Activated gamma-delta T cell treated with anti-CD3 and anti-CD28 coated beads, Interleukin-2, amount 50 U/mL, for 16 hours (primary cell): ENCODE data around the gene CBX7.

Experiments
- DNase-seq: peaks from one replicate; pipeline ENCODE4 v3.0.0-alpha.2; 2020; ENCODE audit warnings: low read depth

Gene CBX7

GRCh38 chr22:39091126-39092081 is 61.1 kb downstream of the CBX7 start:
- no peak for DNase-seq

- peak; percentile 87 for DNase-seq
These were observed 61.9 kb downstream of the CBX7 start for GRCh38 chr22:39090426-39091064.

GRCh38 chr22:39089928-39090327 is 62.6 kb downstream of the CBX7 start:
- no peak for DNase-seq

- no peak for DNase-seq
These were observed 63.8 kb downstream of the CBX7 start for GRCh38 chr22:39088685-39089032.

GRCh38 chr22:39087881-39088684 is 64.4 kb downstream of the CBX7 start:
- no peak for DNase-seq

GRCh38 chr22:39087098-39087497 is 65.4 kb downstream of the CBX7 start:
- no peak for DNase-seq

GRCh38 chr22:39084666-39085065 is 67.8 kb downstream of the CBX7 start:
- DNase-seq: no peak

- DNase-seq: no peak
These were observed 69.0 kb downstream of the CBX7 start for GRCh38 chr22:39083212-39084165.

GRCh38 chr22:39081598-39081997 is 70.9 kb downstream of the CBX7 start:
- no peak for DNase-seq

GRCh38 chr22:39081016-39081415 is 71.5 kb downstream of the CBX7 start:
- no peak for DNase-seq
